Activated T-helper 17 cell treated with anti-CD3 and anti-CD28 coated beads, Interleukin-2, amount 50 U/mL, for 72 hours (primary cell): ENCODE measurements around the gene OR6B2. TPM values are rescaled to one million over a fixed set of nuclear protein-coding genes. Genes with fewer than 3 reads are reported as not detected.
"Not testable (repeated sequence)": the region's sequence is repeated elsewhere in the genome, so short reads cannot be mapped to it uniquely, and the experiment has no call there.

Source experiments
- ATAC-seq: fragments of 150-1000 bp; cut with Tn5 transposase; replicated peaks from 2 replicates; pipeline ENCODE4 v1.10.0; 2021; ENCODE audit warnings: mild to moderate bottlenecking, moderate library complexity
- H3K27ac Mint-ChIP-seq: one replicate; pipeline ENCODE4 v1.8.0; 2022; ENCODE audit warnings: mixed read lengths
- H3K27me3 Mint-ChIP-seq: one replicate; pipeline ENCODE4 v1.8.0; 2022; ENCODE audit warnings: mixed read lengths
- H3K36me3 Mint-ChIP-seq: one replicate; pipeline ENCODE4 v1.8.0; 2022; ENCODE audit warnings: low read depth, mild to moderate bottlenecking, mixed read lengths
- H3K4me1 Mint-ChIP-seq: one replicate; pipeline ENCODE4 v1.8.0; 2022; ENCODE audit warnings: mixed read lengths
- H3K4me3 Mint-ChIP-seq: one replicate; pipeline ENCODE4 v1.8.0; 2022; ENCODE audit warnings: mild to moderate bottlenecking, mixed read lengths
- H3K9me3 Mint-ChIP-seq: one replicate; pipeline ENCODE4 v1.8.0; 2022; ENCODE audit warnings: mixed read lengths
- total RNA-seq, 2 donors: library from RNA; stranded (reverse); gene quantifications; one replicate each; pipeline ENCODE4 v1.2.3, GENCODE V29; 2022

Gene OR6B2
- total RNA-seq, 2 donors from 2014 or later: not detected

- Mint-ChIP-seq H3K27me3 (peaks cover 61% of the 10 kb centered on the region), H3K9me3 (no peaks in the 10 kb centered on the region), H3K27ac (no peak overlapping the region), H3K4me1 (no peaks in the 10 kb centered on the region), H3K4me3 (no peak overlapping the region), H3K36me3 (no peaks in the 10 kb centered on the region)
- ATAC-seq: no peak
These were observed 21.5 kb upstream of the OR6B2 start for GRCh38 chr2:240051697-240052096.

GRCh38 chr2:240050278-240050677 lies 20.0 kb upstream of the OR6B2 start:
- no peaks in the 10 kb centered on the region for H3K36me3 Mint-ChIP-seq
- H3K27me3 Mint-ChIP-seq: peaks cover 59% of the 10 kb centered on the region
- H3K27ac Mint-ChIP-seq: no peak overlapping the region
- no peak for ATAC-seq
- no peaks in the 10 kb centered on the region for H3K9me3 Mint-ChIP-seq
- H3K4me1 Mint-ChIP-seq: no peaks in the 10 kb centered on the region
- no peak overlapping the region for H3K4me3 Mint-ChIP-seq

DNA sequence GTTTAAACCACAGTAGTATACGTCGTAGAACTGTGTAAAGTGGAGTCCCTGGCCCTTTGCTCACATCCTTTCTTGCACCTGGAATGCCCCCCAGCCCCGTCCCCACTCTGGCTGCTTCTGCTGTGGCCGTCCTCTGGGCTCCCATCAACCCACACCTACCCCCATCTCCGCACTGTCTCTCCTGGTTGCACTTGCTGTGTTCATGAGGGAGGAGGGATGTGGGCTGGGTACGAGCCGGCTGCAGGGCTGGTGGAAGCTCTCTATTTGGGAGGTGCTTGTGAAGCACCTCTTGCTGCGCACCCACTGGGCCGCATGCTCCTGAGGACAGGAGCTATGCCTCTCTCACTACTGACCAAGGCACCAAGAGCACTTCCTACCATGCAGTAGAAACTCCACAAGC lies 18.0 kb upstream of the OR6B2 start:
- Mint-ChIP-seq H3K4me3 (no peak overlapping the region), H3K36me3 (no peaks in the 10 kb centered on the region), H3K4me1 (no peaks in the 10 kb centered on the region), H3K27ac (no peak overlapping the region), H3K9me3 (no peaks in the 10 kb centered on the region), H3K27me3 (peaks cover 56% of the 10 kb centered on the region)
- ATAC-seq: no peak

- Mint-ChIP-seq H3K4me1 (no peaks in the 10 kb centered on the region), H3K27me3 (peaks cover 48% of the 10 kb centered on the region), H3K36me3 (no peaks in the 10 kb centered on the region), H3K27ac (no peak overlapping the region), H3K9me3 (no peaks in the 10 kb centered on the region), H3K4me3 (no peak overlapping the region)
- ATAC-seq: no peak
These were observed 14.9 kb upstream of the OR6B2 start for GRCh38 chr2:240045098-240045497.

DNA sequence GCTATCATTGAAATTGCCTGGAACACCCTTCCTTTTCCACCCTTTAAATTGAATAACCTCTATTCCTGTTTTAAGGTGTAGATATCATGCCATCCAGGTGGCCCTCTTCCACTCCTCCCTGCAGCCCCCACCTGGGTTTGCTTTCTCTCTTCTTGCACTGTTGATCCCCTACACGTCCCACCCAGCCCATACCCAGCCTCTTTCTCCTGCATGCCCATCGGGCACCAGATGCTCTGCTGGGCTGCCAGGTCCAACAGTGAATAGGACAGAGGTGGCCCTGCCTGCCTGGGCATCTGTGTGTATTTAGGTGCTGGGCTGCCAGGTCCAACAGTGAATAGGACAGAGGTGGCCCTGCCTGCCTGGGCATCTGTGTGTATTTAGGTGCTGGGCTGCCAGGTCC lies 13.9 kb upstream of the OR6B2 start:
- not testable (repeated sequence) for H3K4me1 Mint-ChIP-seq, H3K27ac Mint-ChIP-seq, H3K9me3 Mint-ChIP-seq, H3K36me3 Mint-ChIP-seq, H3K4me3 Mint-ChIP-seq, ATAC-seq
- H3K27me3 Mint-ChIP-seq: peaks cover 48% of the 10 kb centered on the region

- ATAC-seq: no peak
- Mint-ChIP-seq H3K4me3 (no peak overlapping the region), H3K36me3 (no peaks in the 10 kb centered on the region), H3K27me3 (peaks cover 44% of the 10 kb centered on the region), H3K9me3 (no peaks in the 10 kb centered on the region), H3K27ac (no peak overlapping the region), H3K4me1 (no peaks in the 10 kb centered on the region)
These were observed 13.2 kb upstream of the OR6B2 start for GRCh38 chr2:240043279-240043989.

GRCh38 chr2:240042740-240043139 lies 12.5 kb upstream of the OR6B2 start:
- Mint-ChIP-seq H3K27ac (no peak overlapping the region), H3K4me3 (no peak overlapping the region), H3K9me3 (no peaks in the 10 kb centered on the region), H3K27me3 (peaks cover 39% of the 10 kb centered on the region), H3K4me1 (no peaks in the 10 kb centered on the region), H3K36me3 (no peaks in the 10 kb centered on the region)
- ATAC-seq: no peak

DNA sequence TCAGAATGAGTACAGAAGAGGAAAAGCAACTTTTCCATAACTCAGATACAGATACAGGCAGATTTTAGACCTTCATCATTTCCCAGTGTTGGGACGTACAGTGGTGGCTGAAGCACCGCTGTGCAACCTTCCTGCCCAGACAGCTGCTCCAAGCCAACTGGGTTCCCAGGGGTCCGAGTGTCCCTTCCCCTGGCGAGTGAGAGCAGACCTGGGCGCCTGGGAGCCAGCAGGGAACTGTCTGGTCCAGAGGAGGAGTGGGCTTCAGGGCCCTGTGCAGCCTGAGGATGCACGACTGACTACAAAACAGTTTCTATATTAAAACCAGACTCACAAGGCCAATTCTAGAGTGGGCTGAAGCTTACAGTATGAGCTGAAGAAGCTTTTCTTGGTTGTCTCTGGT lies 11.1 kb upstream of the OR6B2 start:
- no peaks in the 10 kb centered on the region for H3K4me1 Mint-ChIP-seq
- H3K36me3 Mint-ChIP-seq: no peaks in the 10 kb centered on the region
- H3K27me3 Mint-ChIP-seq: peaks cover 43% of the 10 kb centered on the region
- no peak overlapping the region for H3K4me3 Mint-ChIP-seq
- no peak for ATAC-seq
- no peak overlapping the region for H3K27ac Mint-ChIP-seq
- H3K9me3 Mint-ChIP-seq: no peaks in the 10 kb centered on the region

- H3K4me3 Mint-ChIP-seq: no peak overlapping the region
- ATAC-seq: no peak
- H3K27me3 Mint-ChIP-seq: peaks cover 22% of the 10 kb centered on the region
- no peaks in the 10 kb centered on the region for H3K36me3 Mint-ChIP-seq
- H3K4me1 Mint-ChIP-seq: no peaks in the 10 kb centered on the region
- H3K9me3 Mint-ChIP-seq: no peaks in the 10 kb centered on the region
- no peak overlapping the region for H3K27ac Mint-ChIP-seq
These were observed 7.1 kb upstream of the OR6B2 start for GRCh38 chr2:240037358-240037757.

- H3K36me3 Mint-ChIP-seq: no peaks in the 10 kb centered on the region
- no peak overlapping the region for H3K27ac Mint-ChIP-seq
- no peaks in the 10 kb centered on the region for H3K9me3 Mint-ChIP-seq
- no peaks in the 10 kb centered on the region for H3K4me1 Mint-ChIP-seq
- peaks cover 32% of the 10 kb centered on the region for H3K27me3 Mint-ChIP-seq
- no peak overlapping the region for H3K4me3 Mint-ChIP-seq
- no peak for ATAC-seq
These were observed 3.1 kb upstream of the OR6B2 start for GRCh38 chr2:240033330-240033678.

- H3K27me3 Mint-ChIP-seq: peaks cover 32% of the 10 kb centered on the region
- H3K36me3 Mint-ChIP-seq: no peaks in the 10 kb centered on the region
- no peaks in the 10 kb centered on the region for H3K9me3 Mint-ChIP-seq
- no peak for ATAC-seq
- no peaks in the 10 kb centered on the region for H3K4me1 Mint-ChIP-seq
- no peak overlapping the region for H3K4me3 Mint-ChIP-seq
- H3K27ac Mint-ChIP-seq: no peak overlapping the region
These were observed 2.4 kb upstream of the OR6B2 start for GRCh38 chr2:240032406-240033329.

GRCh38 chr2:240024766-240025165 lies 5.5 kb downstream of the OR6B2 start:
- ATAC-seq: peak; percentile 22
- Mint-ChIP-seq H3K27me3 (peaks cover 5% of the 10 kb centered on the region), H3K27ac (peak overlapping the region; percentile 97), H3K4me3 (peak overlapping the region; percentile 97), H3K4me1 (peaks cover 19% of the 10 kb centered on the region), H3K9me3 (no peaks in the 10 kb centered on the region), H3K36me3 (peaks cover 28% of the 10 kb centered on the region)

- Mint-ChIP-seq H3K9me3 (no peaks in the 10 kb centered on the region), H3K4me1 (peaks cover 19% of the 10 kb centered on the region), H3K27me3 (no peaks in the 10 kb centered on the region), H3K4me3 (peak overlapping the region; percentile 97), H3K27ac (peak overlapping the region; percentile 97), H3K36me3 (peaks cover 35% of the 10 kb centered on the region)
- no peak for ATAC-seq
These were observed 6.4 kb downstream of the OR6B2 start for GRCh38 chr2:240023792-240024191.

DNA sequence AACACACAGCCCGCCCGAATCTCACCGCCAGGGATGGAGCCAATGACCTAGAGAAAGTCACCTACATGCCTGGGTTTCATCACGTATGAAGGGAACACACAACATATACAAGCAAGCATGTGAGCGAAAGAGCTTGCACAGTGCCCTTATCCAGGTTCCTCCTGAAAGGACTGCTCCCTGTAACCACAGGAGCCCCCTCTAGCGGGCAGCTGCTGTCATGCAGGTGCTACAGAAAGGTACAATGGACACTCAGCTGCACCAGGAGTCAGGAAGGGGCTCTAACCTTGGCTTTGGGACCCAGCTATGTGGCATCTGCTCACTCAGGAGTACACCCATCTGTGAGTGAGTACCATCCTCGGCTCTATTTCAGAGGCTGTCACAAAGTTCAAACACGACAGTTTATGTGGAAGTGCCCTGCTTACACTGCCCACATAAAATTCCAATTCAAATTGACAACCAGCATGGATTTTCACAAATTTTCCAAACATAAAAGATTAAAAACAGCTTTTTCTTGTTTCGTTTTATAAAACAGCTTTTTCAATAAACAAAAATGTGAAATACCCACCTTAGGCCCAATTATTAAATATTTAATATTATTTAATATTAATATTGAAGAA lies 8.6 kb downstream of the OR6B2 start:
- H3K27me3 Mint-ChIP-seq: no peaks in the 10 kb centered on the region
- no peak for ATAC-seq

More for the DNA sequence above, 8.6 kb downstream of the OR6B2 start:
- peaks cover 57% of the 10 kb centered on the region for H3K36me3 Mint-ChIP-seq
- peaks cover 25% of the 10 kb centered on the region for H3K4me1 Mint-ChIP-seq
- H3K9me3 Mint-ChIP-seq: no peaks in the 10 kb centered on the region
- H3K4me3 Mint-ChIP-seq: no peak overlapping the region
- H3K27ac Mint-ChIP-seq: no peak overlapping the region
